Prostate gland (tissue), 2 donors: ENCODE data around the gene PALM3. TPM values are rescaled to one million over a fixed set of nuclear protein-coding genes. Genes with fewer than 3 reads are reported as not detected.

Source experiments
- DNase-seq: peaks from one replicate; pipeline ENCODE4 v3.0.0-alpha.2; 2019; ENCODE audit warnings: low spot score
- H3K27ac ChIP-seq, 2 donors: fragments of 200-600 bp; sonication (generic); 2 replicates each; pipeline ENCODE4 v1.5.1; 2017 to 2019
- H3K27me3 ChIP-seq: fragments of 200-600 bp; sonication (generic); replicated peaks from 2 replicates; pipeline ENCODE4 v1.5.1; 2019; ENCODE audit not compliant: insufficient read depth
- H3K36me3 ChIP-seq, 2 donors: fragments of 200-600 bp; sonication (generic); 1 replicate in 1 of 2; 2 replicates in 1 of 2; pipeline versions ENCODE4 v1.5.1 to v1.8.1; 2017 to 2019
- H3K4me1 ChIP-seq: fragments of 200-600 bp; sonication (generic); replicated peaks from 2 replicates; pipeline ENCODE4 v1.5.1; 2019
- H3K4me3 ChIP-seq, 2 donors: fragments of 200-600 bp; sonication (generic); 2 replicates each; pipeline ENCODE4 v1.5.1; 2017 to 2019
- H3K9me3 ChIP-seq: fragments of 200-600 bp; sonication (generic); 2 replicates; pipeline ENCODE4 v1.5.1; 2017
- POLR2A ChIP-seq: fragments of 450-650 bp; IDR thresholded peaks from one replicate; pipeline ENCODE4 v1.6.1; 2016; ENCODE audit warnings: antibody characterized with exemption, mild to moderate bottlenecking
- POLR2AphosphoS5 ChIP-seq: sonication (generic); formaldehyde crosslinking; IDR thresholded peaks from one replicate; pipeline ENCODE4 v1.6.1; 2017; ENCODE audit warnings: antibody characterized with exemption
- WGBS: methylation state at CpG from one replicate; pipeline ENCODE4 v1.1.5; 2018; 5-methylcytosine and 5-hydroxymethylcytosine counted together
- intact Hi-C: fragments of 100-400 bp; cut with DNase I; formaldehyde crosslinking; loops from one replicate; pipeline ENCODE4 v1.14.2; 2022
- total RNA-seq, 2 donors: library from RNA; depleted of rRNA; stranded (reverse); fragments of >200 nt; gene quantifications; one replicate each; pipeline ENCODE4 v1.1.0, GENCODE V29; 2016
- TF ChIP-seq, protein P1 (sequence below), 4 experiments: fragments of 200-600 bp in 2 of 4; fragments of 450-650 bp in 2 of 4; sonication (generic) in 2 of 4; IDR thresholded peaks; 1 replicate in 3 of 4; 2 replicates in 1 of 4; pipeline ENCODE4 v1.5.1; 2016 to 2019; ENCODE audit warnings: antibody characterized with exemption in 4 of 4, mild to moderate bottlenecking in 2 of 4, moderate library complexity in 2 of 4

The PALM3 gene
- total RNA-seq, 2 donors from 2014 or later: 1.8 to 16.1 TPM

DNA sequence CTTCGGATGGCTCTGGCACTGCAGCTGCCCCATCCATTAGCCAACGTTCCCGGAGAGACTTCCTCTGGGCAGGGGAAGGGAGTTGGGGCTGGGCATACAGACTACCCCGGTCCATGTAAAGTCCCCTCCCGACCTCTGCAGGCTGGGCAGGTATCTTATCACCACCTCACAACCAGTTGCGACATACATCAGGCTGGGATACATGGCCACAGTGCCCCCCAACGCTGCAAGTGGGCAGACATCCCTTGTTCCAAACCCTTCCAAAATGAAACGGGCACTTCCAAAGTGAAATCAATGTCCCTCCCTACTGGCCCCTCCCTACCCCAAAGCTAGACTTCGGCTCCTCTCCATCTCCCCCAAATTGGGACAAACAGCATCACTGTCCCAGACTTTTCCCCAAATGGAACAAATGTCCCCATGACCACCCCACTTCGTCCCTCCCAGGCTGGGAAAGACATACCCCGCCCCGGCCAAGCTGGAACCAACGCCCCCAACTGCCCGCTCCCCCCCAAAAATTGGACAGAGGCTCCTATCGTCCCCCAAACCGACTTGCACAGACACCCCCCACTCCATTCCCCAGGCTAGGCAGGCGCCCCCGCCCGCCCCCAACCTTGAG lies 5.0 kb downstream of the PALM3 start:
- peak overlapping the region; percentile 20 to 33 for H3K4me3 ChIP-seq
- H3K27ac ChIP-seq: no peak overlapping the region
- TF ChIP-seq, protein P1, sequence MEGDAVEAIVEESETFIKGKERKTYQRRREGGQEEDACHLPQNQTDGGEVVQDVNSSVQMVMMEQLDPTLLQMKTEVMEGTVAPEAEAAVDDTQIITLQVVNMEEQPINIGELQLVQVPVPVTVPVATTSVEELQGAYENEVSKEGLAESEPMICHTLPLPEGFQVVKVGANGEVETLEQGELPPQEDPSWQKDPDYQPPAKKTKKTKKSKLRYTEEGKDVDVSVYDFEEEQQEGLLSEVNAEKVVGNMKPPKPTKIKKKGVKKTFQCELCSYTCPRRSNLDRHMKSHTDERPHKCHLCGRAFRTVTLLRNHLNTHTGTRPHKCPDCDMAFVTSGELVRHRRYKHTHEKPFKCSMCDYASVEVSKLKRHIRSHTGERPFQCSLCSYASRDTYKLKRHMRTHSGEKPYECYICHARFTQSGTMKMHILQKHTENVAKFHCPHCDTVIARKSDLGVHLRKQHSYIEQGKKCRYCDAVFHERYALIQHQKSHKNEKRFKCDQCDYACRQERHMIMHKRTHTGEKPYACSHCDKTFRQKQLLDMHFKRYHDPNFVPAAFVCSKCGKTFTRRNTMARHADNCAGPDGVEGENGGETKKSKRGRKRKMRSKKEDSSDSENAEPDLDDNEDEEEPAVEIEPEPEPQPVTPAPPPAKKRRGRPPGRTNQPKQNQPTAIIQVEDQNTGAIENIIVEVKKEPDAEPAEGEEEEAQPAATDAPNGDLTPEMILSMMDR (IDR thresholded peaks at IDR 0.05): no peak
- TF ChIP-seq POLR2A (no peak), POLR2AphosphoS5 (no peak)
- no peaks in the 10 kb centered on the region for H3K27me3 ChIP-seq
- H3K4me1 ChIP-seq: no peaks in the 10 kb centered on the region
- no peaks in the 10 kb centered on the region for H3K9me3 ChIP-seq
- WGBS: 29% methylated on average over 19 of the region's 19 CpGs
- no peaks in the 10 kb centered on the region for H3K36me3 ChIP-seq
- intact Hi-C loops: no loop called here
- no peak for DNase-seq

DNA sequence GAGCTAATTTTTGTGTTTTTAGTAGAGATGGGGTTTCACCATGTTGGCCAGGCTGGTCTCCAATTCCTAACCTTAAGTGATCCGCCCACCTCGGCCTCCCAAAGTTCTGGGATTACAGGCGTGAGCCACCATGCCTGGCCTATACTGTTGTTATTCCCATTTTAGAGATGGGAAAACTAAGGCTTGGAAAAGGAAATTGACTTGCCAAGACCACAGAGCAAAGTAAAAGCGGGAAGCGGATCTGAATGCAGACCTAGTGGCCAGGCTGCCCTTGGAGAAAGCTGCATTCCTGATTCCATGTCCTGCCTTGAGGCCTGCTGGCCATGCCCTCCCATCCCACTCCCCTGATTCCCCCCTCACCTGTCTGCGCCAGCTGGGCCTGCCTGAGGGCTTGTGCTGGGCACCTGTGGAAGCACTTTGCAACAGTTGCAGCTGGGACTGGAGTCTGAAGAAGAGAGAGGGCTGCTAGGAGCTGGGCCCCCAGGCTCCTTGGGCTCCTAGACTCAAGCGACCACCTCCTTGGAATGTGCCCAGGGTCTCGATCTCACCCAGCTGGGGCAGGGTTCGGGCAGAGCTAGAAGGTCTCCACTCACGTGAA lies 5.7 kb downstream of the PALM3 start:
- Histone ChIP-seq H3K27me3 (no peaks in the 10 kb centered on the region), H3K27ac (no peak overlapping the region), H3K4me1 (no peaks in the 10 kb centered on the region), H3K9me3 (no peaks in the 10 kb centered on the region), H3K4me3 (no peak overlapping the region), H3K36me3 (no peaks in the 10 kb centered on the region)
- intact Hi-C loops: no loop called here
- no peak for TF ChIP-seq POLR2A
- TF ChIP-seq, protein P1 (IDR thresholded peaks at IDR 0.05): no peak
- TF ChIP-seq POLR2AphosphoS5: no peak
- DNase-seq: no peak
- whole genome bisulfite sequencing: 92% methylated on average over 10 of the region's 10 CpGs

DNA sequence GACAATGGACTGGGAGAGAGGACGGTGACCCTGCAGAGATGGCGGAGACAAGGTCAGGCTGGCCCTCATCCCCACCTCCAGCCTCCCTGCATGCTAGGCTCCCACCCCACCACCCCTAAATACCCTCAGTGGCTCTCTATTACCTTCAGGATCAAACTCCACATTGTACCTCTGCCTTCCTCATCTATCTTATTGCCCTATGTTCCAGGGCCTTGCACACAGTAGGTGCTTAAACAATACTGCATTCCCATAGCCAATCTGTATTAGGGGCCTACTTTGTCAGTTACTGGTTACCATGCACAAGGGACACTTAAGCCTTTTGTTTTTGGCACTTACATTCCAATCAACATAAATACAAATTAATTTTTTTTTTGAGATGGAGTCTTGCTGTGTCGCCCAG lies 6.5 kb downstream of the PALM3 start:
- no peaks in the 10 kb centered on the region for H3K27me3 ChIP-seq
- 82% methylated on average over 3 of the region's 3 CpGs for WGBS
- H3K4me1 ChIP-seq: no peaks in the 10 kb centered on the region

DNA sequence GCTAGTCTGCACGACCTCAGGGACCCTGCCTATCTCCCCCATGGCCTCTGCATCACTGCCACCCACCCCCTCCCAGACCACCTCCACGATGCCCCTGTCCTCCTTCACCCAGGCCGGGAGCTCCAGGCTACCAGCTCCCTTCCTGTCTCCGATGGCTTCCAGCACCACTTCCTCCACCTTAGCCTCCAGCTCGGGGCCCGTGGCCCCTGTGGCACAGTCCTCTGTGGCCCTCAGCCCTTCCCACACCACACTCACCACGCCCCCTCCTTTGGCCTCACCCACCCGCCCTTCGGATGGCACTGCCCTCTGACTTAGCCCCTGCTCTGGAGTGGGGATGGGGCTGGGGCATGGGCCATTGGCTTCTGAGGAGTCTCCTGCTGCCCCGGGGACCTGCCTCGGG lies 7.2 kb downstream of the PALM3 start:
- H3K27ac ChIP-seq: no peak overlapping the region
- TF ChIP-seq, protein P1 (IDR thresholded peaks at IDR 0.05): no peak
- TF ChIP-seq POLR2A (no peak), POLR2AphosphoS5 (no peak)
- no peak overlapping the region for H3K4me3 ChIP-seq
- intact Hi-C loops: no loop called here
- DNase-seq: no peak
- no peaks in the 10 kb centered on the region for H3K36me3 ChIP-seq
- WGBS: 66% methylated on average over 11 of the region's 11 CpGs
- H3K9me3 ChIP-seq: no peaks in the 10 kb centered on the region
- no peaks in the 10 kb centered on the region for H3K27me3 ChIP-seq
- H3K4me1 ChIP-seq: no peaks in the 10 kb centered on the region

More for the DNA sequence above, 6.5 kb downstream of the PALM3 start:
- DNase-seq: no peak
- TF ChIP-seq, protein P1 (IDR thresholded peaks at IDR 0.05): no peak
- TF ChIP-seq POLR2A (no peak), POLR2AphosphoS5 (no peak)
- Histone ChIP-seq H3K27ac (no peak overlapping the region), H3K9me3 (no peaks in the 10 kb centered on the region), H3K4me3 (no peak overlapping the region), H3K36me3 (no peaks in the 10 kb centered on the region)
- intact Hi-C loops: no loop called here

DNA sequence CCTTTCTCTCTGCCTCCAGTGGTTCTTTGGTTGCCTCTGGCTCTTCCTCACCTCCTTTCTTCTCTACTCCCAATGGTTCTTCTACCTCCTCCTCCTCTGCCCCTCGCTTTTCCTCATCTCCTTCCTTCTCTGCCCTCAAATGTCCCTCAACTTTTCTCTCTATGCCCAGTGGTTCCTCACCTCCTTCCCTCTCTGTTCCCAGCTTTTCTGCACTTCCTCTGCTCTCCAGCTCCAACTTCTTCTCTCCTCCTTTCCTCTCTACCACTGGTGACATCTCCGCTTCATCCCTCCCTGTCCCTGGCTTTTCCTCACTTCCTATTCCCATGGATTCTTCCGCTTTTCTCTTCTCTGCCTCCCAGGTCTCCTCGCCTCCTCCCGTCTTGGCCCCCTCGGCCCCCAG lies 7.8 kb downstream of the PALM3 start:
- no peaks in the 10 kb centered on the region for H3K27me3 ChIP-seq
- no peak overlapping the region for H3K4me3 ChIP-seq
- H3K36me3 ChIP-seq: no peaks in the 10 kb centered on the region
- 75% methylated on average over 6 of the region's 6 CpGs for WGBS
- no peaks in the 10 kb centered on the region for H3K4me1 ChIP-seq
- TF ChIP-seq, protein P1 (IDR thresholded peaks at IDR 0.05): no peak
- TF ChIP-seq POLR2AphosphoS5: no peak
- no peak for TF ChIP-seq POLR2A
- intact Hi-C loops: no loop called here
- no peaks in the 10 kb centered on the region for H3K9me3 ChIP-seq
- no peak overlapping the region for H3K27ac ChIP-seq
- DNase-seq: no peak
